Activated CD4-positive, alpha-beta T cell treated with anti-CD3 and anti-CD28 coated beads for 1 hour (primary cell): ENCODE results near the gene NUDT21.
A peak's percentile ranks its signal among the peaks of the same experiment; 100 is the strongest.

Experiments
- DNase-seq: peaks from one replicate; pipeline ENCODE4 v3.0.0-alpha.2; 2020

The NUDT21 gene

GRCh38 chr16:56460101-56460500 is 9.0 kb upstream of the NUDT21 start:
- DNase-seq: no peak

GRCh38 chr16:56457927-56458470 is 6.9 kb upstream of the NUDT21 start:
- no peak for DNase-seq

GRCh38 chr16:56451753-56452689 is 889 bp upstream of the NUDT21 start:
- no peak for DNase-seq

DNA sequence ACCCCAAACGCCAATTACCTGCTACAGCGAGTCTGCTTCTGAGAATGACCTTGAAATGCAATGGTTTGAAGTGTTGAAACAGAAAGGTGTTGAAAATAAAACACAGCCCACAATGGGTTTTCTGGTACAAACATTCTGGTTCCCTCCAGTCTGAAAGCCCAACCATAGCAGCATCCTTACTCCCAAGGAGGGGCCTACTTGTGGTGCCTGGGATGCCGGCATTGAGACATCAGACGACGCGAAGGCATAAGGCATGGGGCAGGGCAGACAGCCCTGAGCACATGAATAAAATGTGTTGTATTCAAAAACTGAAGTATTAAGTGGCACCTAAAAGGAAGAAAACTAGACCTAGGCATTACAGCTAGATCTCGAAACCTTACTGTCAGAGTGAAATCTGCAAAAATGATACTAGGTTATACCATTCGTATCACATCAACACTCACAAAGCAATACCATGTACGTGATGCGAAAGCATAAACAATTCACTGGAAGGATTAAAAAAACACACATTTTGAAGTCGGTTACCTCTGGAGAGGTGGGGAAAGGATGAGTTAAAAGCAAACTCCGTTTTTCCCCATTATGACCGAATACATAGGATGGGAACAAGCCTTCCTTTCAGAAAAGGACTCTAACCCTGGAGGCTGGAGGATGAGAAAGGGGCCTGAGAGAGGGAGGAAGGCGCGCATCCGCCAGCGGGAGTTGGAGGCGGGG is 702 bp downstream of the NUDT21 start:
- no peak for DNase-seq

- no peak for DNase-seq
These were observed 3.1 kb downstream of the NUDT21 start for GRCh38 chr16:56448005-56448404.

DNA sequence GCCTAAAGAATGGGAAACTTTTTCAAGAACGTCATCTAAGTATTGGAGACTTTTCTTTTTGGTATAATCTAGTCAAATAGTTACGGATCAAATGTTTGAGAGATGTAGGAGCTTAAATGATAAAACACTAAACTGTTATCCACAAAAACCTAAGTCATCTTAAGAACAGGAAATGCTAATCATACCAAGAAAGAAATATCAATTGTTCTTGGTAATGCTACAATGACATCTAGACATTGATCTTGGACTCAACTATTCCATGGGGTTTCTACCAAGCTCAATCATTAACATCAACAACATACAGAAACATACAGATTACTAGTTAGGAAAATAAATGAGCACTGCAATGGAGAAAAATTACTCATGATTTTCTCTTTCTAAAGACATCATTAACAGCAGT is 3.8 kb downstream of the NUDT21 start:
- no peak for DNase-seq

DNA sequence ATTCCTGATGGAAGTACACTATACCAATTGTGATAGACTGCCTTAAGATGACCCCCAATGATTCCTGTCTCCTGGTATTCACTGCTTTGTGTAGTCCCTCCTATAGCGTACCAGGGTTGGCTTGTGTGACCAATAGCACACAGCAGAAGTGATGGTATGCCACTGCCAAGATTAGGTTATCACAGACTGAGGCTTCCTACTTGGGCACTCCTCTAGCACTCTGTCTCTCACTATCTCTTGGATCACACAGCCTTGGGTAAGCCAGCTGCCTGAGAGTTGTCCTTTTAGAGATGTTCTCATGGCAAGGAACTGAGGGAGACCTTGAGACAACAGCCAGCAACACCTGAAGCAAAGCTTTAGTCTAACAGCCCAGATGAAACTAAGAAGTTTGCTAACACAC is 13.1 kb downstream of the NUDT21 start:
- DNase-seq: no peak

DNA sequence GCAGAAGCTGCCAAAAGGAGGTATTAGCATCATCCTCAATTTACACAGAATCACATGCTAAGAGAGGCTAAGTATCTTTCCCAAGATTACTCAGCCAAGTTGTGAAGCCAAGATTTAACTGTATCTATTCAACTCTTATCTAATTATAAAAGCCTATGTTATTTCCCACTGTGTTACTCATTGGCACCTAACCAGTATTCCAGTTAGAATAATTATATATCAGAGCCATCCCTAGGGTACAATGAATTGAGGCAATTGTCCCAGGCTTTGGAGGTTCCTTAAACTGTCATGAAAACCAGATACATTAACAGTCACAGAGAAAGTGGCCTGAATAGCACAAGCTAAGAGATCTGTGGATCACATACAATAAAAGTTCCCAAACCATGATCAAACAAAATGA is 14.9 kb downstream of the NUDT21 start:
- DNase-seq: no peak

DNA sequence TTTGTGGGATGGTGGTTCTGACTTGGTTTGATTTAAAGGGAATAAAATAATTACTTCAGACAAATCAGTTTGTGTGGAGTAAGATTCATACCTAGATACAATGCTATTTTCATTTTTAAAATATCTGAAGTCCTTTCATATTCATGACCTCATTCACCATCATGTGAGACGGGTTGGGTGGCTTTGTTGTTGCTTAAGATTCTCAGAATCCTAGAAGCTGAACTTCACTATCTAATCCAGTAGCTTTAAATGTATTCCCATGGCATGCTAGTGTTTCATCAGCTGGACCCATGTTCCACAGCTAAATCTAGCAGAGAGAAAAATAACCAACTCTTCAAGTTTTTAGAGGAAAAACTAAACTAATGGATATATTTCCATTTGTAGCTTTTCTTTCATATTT is 23.0 kb downstream of the NUDT21 start:
- DNase-seq: no peak

- no peak for DNase-seq
These were observed 24.5 kb downstream of the NUDT21 start for GRCh38 chr16:56426585-56426984.

DNA sequence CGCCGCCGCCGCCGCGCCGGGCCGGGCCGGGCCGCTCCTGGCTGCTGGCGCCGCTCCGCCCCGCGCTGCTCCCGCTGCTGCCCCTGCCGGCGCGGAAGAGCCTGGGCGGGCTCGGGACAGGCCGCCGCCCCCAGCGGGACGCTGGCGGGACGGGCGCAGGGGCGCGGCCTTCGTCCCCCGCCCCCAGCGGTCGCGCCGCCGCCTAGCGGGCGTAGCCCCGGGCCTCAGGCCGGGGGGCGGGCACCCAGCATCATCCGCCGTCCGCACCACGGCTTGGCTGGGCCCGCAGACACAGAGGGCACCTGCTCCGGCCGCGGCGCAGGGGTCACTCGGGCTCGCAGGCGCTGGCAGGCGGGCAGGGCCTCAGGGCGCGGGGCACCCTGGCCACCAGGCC is 25.7 kb downstream of the NUDT21 start, which contains the start of gene AMFR:
Gene AMFR, minus strand, starts transcription at position 107 of the 394 bp plus-strand sequence. CDS start 218 bp downstream, outside the sequence.
- DNase-seq: peak; percentile 47

GRCh38 chr16:56424791-56425438 is 26.2 kb downstream of the NUDT21 start:
- peak; percentile 16 for DNase-seq

DNA sequence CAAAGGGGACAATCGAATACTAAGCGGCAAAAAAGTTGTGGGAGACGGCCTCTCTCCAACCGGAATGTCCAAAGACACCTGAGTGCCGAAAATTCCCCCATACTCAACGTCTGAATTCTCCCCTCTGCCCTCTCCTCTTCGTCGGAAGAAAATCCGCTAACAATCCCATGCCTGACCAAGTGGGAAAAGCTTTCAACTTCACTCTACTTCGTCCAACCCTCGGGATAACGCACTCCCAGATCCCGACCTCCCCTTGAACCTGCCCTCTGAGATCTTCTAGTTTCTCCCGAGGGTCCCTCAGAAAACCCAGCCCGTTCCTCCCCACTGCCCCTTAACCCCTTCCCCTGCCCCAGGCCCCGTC is 26.7 kb downstream of the NUDT21 start:
- DNase-seq: no peak

DNA sequence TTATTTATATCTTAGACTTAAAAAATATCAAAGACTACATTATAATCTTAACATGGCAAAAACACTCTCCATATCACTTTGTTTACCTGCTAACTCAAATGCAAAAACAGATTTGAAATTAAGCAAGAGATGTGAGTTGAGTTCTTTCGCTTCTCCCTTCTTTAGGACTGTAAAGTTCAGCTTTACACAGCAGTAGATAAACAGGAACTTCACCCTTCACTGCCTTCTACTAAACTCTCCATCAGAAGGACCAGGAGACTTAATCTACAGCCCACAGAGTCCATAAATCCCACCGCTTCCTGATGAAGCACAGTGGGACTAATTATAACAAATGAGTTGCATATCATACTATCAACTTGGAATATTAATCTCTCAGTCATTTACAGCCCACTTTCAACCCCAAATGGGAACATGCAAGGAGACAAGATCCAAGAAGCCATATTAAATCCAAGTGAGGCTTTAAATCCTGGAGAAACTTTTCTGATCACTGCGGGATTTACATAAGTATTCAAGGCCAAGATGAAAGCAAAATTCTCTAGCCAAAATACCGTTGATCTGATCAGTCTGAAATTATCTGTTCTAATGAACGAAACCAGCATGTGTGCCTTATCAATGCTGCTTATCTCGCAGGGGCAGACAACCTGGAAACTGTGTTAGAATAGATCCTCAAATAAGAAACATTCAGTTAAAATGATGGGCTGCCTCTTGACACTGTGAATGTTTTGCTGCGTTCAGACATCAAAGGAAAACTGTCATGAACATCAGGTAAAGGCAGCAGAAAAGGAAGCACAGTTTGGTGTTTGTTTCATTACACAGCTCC is 27.3 kb downstream of the NUDT21 start:
- no peak for DNase-seq

GRCh38 chr16:56422896-56423441 is 28.2 kb downstream of the NUDT21 start:
- DNase-seq: no peak

- no peak for DNase-seq
These were observed 29.0 kb downstream of the NUDT21 start for GRCh38 chr16:56421976-56422669.

- no peak for DNase-seq
These were observed 29.8 kb downstream of the NUDT21 start for GRCh38 chr16:56421313-56421712.

- no peak for DNase-seq
These were observed 30.5 kb downstream of the NUDT21 start for GRCh38 chr16:56420613-56421012.

GRCh38 chr16:56419740-56420548 is 31.2 kb downstream of the NUDT21 start:
- no peak for DNase-seq

DNA sequence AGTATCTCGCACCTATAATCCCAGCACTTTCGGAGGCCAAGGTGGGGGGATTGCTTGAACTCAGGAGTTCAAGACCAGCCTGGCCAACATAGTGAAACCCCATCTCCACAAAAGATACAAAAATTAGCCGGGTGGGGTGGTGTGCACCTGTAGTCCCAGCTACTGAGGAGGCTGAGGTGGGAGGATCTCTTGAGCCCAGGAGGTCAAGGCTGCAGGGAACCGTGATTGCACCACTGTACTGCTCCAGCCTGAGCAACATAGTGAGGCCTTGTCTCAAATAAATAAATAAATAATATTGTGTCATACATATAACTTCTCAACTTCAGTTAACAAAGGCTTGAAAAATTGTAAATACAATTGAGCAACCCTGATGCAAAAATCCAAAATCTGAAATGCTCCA is 34.0 kb downstream of the NUDT21 start:
- no peak for DNase-seq

DNA sequence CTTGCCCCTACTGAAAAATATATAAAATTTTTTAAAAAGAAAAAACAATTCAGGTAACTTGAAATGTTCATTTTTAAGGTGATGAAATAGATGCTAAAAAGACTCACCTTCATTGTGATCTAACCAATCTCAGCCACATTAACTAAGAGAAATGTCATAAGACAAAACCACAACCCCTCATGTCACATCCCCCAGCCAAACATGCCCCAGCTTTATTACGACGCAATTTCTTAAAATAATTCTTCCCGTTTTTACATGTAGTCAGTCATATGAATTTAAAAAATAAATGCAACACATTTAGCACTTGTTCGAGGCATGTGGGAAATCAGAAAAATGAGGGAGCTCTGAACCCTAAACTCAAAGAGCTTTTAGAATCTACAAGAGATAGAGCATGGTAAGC is 35.3 kb downstream of the NUDT21 start:
- no peak for DNase-seq
